HUES64 (cell line): ENCODE results near the gene L3MBTL4.
"Not testable (repeated sequence)": the region's sequence is repeated elsewhere in the genome, so short reads cannot be mapped to it uniquely, and the experiment has no call there.

Experiments used
- H3K27ac ChIP-seq: 2 replicates; pipeline ENCODE4 v1.7.0; 2013; ENCODE audit warnings: low read depth, low read length, inconsistent platforms
- H3K27me3 ChIP-seq: 2 replicates; pipeline ENCODE4 v1.6.1; 2013; ENCODE audit warnings: mild to moderate bottlenecking, low read length; ENCODE audit not compliant: insufficient read depth
- H3K36me3 ChIP-seq: 2 replicates; pipeline ENCODE4 v1.6.1; 2013; ENCODE audit warnings: mild to moderate bottlenecking, low read length; ENCODE audit not compliant: insufficient read depth
- H3K4me1 ChIP-seq: 2 replicates; pipeline ENCODE4 v1.6.1; 2013; ENCODE audit warnings: mild to moderate bottlenecking, low read length, moderate library complexity; ENCODE audit not compliant: insufficient read depth
- H3K4me3 ChIP-seq: 2 replicates; pipeline ENCODE4 v1.5.1; 2013; ENCODE audit warnings: mild to moderate bottlenecking, low read length, moderate library complexity
- H3K9ac ChIP-seq: 2 replicates; pipeline ENCODE4 v1.6.1; 2013; ENCODE audit warnings: mild to moderate bottlenecking, low read depth, low read length
- H3K9me3 ChIP-seq: 2 replicates; pipeline ENCODE4 v1.6.1; 2013; ENCODE audit warnings: low read depth, low read length; ENCODE audit not compliant: insufficient read depth
- WGBS: fragments of 150-250, 120-280 bp; methylation state at CpG from one replicate; pipeline ENCODE4 v1.1.7; 2013; ENCODE audit warnings: missing lambda C conversion rate; 5-methylcytosine and 5-hydroxymethylcytosine counted together

Gene L3MBTL4

DNA sequence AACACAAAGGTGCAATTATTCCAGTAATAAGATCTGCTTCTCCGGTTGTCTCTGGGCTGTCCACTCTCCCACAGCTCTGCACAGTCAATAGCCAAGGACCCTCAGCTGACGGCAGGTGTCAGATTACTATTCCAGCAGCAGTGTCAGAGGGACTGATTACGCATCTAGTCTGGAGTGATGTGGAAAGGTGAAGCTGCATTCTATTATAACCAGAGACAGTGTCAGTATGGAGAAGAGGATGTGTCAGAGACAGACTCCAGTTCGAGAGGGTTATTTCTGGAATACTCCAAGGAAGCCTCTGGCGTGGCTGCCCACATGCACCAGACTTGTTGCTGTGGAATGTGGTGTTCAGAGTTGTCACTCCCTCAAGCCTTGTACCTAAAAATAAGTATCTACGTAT, 355.8 kb downstream of the L3MBTL4 start:
- H3K4me3 ChIP-seq: no peak overlapping the region

DNA sequence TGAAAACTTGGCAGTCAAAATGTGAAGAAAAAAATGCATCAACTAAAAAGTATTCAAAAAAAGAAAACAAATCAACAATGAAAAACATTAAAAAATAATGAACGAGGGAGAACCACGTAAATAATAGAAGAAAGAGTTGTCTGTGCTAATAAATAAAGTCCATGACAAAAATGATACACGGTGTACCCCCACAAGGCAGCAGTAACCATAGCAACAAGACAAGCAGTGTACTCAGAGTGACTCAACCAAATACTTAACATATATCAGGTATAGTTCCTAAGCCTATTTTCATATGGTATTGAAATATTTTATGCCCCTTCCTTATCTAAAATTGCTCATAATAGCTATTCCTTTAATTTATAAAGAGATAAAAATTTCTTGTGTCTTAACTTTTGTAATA, 357.1 kb downstream of the L3MBTL4 start:
- Histone ChIP-seq H3K4me3 (no peak overlapping the region), H3K4me1 (peaks cover 33% of the 10 kb centered on the region), H3K27ac (no peak overlapping the region), H3K9ac (no peak overlapping the region), H3K36me3 (no peaks in the 10 kb centered on the region), H3K27me3 (no peaks in the 10 kb centered on the region), H3K9me3 (no peaks in the 10 kb centered on the region)
- 95% methylated on average over 3 of the region's 3 CpGs for WGBS

More for the DNA sequence above, 355.8 kb downstream of the L3MBTL4 start:
- Histone ChIP-seq H3K36me3 (no peaks in the 10 kb centered on the region), H3K4me1 (peaks cover 33% of the 10 kb centered on the region), H3K27ac (no peak overlapping the region), H3K9me3 (no peaks in the 10 kb centered on the region), H3K9ac (no peak overlapping the region), H3K27me3 (no peaks in the 10 kb centered on the region)
- 75% methylated on average over 5 of the region's 6 CpGs for WGBS

DNA sequence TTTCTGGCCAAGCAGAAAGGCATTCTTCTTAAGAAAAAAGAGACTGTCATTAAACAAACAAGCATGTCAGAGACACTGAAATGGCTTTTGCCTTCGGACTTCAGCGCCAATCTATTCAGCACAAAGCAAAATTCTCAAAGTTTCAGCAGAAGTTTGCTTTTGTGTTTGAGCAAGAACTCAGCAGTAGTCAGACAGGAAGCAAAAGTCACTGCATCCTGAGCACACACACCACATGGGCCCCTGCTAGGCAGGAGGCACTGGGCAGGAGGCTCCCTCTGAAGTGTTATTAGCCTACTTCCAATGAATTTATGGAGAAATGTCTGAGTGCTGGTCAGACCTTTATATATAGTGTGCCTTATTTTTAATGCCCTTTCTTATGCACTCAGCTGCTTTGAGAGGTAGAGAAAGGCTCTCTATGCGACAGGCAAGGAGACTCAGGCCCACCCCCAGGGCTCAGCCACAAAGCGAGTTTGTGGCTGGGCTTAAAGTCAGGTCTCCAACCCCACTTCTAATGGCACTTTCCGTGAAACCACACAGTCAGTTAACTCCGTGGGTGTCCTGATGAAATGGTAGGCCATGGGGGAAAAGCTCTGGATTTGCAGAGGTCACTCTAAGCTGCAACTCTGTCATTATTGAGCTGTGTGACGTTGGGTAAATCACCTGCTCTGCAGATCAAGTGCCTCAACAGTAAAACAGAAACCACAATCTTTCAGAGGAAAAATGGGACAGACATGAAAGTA, 358.4 kb downstream of the L3MBTL4 start:
- Histone ChIP-seq H3K9me3 (no peaks in the 10 kb centered on the region), H3K4me1 (peaks cover 33% of the 10 kb centered on the region), H3K27ac (no peak overlapping the region), H3K9ac (no peak overlapping the region), H3K27me3 (no peaks in the 10 kb centered on the region), H3K4me3 (no peak overlapping the region), H3K36me3 (no peaks in the 10 kb centered on the region)
- WGBS: 72% methylated on average over 7 of the region's 7 CpGs

DNA sequence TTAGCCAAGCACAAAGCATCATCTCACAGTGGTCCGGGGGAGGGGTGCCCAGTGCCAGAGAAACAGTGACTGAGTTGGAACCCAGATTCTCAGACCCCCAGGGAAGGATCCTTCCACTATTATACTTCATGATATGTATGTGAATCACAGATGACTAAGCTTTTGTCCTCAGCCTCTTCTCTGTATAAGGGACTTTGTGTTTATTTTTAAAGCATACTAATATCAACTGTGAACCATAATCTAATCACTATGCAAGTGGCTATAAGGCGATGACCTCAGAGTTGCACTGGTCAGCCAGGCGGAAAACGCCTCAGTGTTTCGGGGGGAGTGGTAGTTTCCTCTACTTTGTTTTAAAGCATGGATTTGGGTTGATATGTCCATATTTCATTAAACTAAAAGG, 359.0 kb downstream of the L3MBTL4 start:
- no peaks in the 10 kb centered on the region for H3K9me3 ChIP-seq
- peaks cover 33% of the 10 kb centered on the region for H3K4me1 ChIP-seq
- H3K27ac ChIP-seq: no peak overlapping the region
- no peaks in the 10 kb centered on the region for H3K27me3 ChIP-seq
- no peak overlapping the region for H3K4me3 ChIP-seq
- no peaks in the 10 kb centered on the region for H3K36me3 ChIP-seq
- WGBS: 94% methylated on average over 5 of the region's 5 CpGs
- H3K9ac ChIP-seq: no peak overlapping the region

DNA sequence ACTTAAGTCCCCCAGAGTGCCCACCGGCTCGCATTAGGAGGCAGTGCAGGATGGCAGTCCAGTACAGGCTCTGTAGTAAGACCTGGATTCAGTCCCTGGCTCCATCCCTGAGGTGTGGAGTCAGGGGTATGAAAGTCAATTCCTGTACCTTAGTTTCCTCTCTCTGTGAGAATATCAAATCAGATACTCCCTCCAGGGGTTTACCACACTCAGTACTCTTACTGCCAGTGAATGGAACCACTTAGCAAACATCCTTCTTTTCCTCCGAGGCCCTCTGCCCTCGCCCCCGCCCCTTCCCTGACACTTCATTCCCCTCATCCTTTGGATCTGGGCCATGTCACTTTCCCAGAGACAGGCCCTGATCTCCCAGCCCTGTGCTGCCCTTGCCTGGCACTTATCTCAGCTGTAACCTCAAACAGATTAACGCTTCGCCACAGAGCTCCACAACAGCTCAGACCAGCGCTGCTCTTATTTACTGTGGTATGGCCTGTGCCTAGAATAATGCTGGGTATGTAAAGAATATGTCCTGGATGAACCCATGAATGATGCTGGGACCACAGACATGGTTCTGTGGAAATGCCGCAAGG, 360.4 kb downstream of the L3MBTL4 start:
- Histone ChIP-seq H3K4me1 (peaks cover 26% of the 10 kb centered on the region), H3K36me3 (no peaks in the 10 kb centered on the region), H3K9me3 (no peaks in the 10 kb centered on the region), H3K27ac (no peak overlapping the region), H3K9ac (no peak overlapping the region), H3K4me3 (no peak overlapping the region), H3K27me3 (no peaks in the 10 kb centered on the region)
- WGBS: 92% methylated on average over 9 of the region's 9 CpGs

DNA sequence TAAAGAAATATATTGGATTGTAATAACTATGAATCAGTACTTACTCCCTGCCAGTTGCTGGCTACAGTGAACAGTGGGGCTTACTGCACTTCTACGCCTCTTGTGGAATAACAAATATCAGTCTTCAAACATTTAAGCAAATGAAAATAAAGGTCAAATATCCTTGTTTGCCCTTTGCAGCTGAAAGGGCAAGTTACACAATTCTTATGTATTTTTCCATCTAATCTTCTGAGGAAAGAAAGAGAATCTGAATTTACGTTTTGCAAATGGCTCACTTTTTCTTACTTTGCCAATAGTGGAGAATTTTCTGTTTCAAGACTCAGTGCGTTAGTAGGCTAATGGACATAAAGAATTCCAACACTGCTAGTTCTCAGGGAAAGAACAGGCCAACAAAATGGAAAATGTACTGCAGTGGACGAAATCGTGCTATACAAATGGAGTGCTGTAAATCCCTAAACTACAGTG, 362.2 kb downstream of the L3MBTL4 start:
- H3K27me3 ChIP-seq: no peaks in the 10 kb centered on the region
- H3K36me3 ChIP-seq: no peaks in the 10 kb centered on the region
- no peak overlapping the region for H3K27ac ChIP-seq
- H3K4me1 ChIP-seq: peaks cover 12% of the 10 kb centered on the region
- 85% methylated on average over 5 of the region's 5 CpGs for WGBS
- H3K4me3 ChIP-seq: no peak overlapping the region
- H3K9ac ChIP-seq: no peak overlapping the region
- H3K9me3 ChIP-seq: no peaks in the 10 kb centered on the region

DNA sequence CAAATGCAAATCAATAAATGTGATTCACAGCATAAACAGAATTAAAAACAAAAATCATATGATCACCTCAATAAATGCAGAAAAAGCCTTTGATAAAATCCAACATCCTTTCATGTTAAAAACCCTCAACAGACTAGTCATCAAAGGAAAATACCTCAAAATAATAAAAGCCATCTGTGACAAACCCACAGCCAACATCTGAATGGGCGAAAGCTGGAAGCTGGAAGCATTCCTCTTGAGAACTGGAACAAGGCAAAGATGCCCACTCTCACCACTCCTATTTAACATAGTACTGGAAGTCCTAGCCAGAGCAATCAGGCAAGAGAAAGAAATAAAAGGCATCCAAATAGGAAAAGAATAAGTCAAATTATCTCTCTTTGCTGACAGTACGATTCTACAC, 367.1 kb downstream of the L3MBTL4 start:
- not testable (repeated sequence) for H3K4me1 ChIP-seq, H3K9ac ChIP-seq, H3K4me3 ChIP-seq, H3K9me3 ChIP-seq, H3K27ac ChIP-seq, H3K27me3 ChIP-seq, H3K36me3 ChIP-seq
- 90% methylated on average over 2 of the region's 2 CpGs for WGBS

DNA sequence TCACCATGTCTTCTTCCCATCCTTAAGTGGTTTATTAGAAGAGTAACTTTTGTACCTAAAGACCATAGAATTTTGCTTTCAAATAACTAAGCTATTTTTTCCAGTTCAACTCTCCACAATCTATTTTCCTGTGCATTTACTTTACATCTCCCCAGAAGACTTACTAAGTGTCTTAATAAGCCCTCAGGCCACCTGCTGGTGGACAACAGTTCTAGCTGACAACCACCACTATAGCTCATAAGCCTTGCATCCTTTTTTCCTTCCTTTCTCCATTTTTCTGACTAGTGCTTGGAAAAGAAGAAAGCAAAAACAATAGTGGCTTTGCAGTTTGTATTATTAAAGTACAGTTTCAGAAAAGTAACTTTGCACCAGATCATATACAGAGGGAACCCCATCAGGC, 369.9 kb downstream of the L3MBTL4 start:
- Histone ChIP-seq H3K27me3 (no peaks in the 10 kb centered on the region), H3K36me3 (no peaks in the 10 kb centered on the region), H3K9me3 (no peaks in the 10 kb centered on the region), H3K27ac (no peak overlapping the region), H3K4me1 (no peaks in the 10 kb centered on the region), H3K4me3 (no peak overlapping the region), H3K9ac (no peak overlapping the region)

DNA sequence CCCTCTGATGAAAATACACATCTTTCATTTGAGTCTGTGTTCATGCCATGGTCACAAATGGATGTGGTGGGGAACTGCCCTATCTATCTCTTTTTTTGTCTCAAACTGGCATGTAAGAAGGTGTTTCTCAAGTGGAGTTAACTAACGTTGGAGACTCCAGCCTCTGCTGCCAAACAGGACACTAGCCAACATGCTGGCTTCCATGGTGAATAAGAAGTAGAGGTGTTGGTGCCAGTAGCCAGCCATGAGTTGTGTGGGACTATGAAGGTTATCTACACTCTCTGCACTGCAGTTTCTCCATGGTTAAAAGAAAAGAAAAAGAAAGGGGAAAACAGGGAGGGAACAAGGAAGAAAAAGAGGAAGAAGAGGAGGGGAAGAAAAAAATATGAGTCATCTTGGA, 370.4 kb downstream of the L3MBTL4 start:
- Histone ChIP-seq H3K9ac (no peak overlapping the region), H3K4me3 (no peak overlapping the region), H3K36me3 (no peaks in the 10 kb centered on the region), H3K4me1 (no peaks in the 10 kb centered on the region), H3K27me3 (no peaks in the 10 kb centered on the region), H3K27ac (no peak overlapping the region), H3K9me3 (no peaks in the 10 kb centered on the region)
- WGBS: 73% methylated on average over 1 of the region's 1 CpG

DNA sequence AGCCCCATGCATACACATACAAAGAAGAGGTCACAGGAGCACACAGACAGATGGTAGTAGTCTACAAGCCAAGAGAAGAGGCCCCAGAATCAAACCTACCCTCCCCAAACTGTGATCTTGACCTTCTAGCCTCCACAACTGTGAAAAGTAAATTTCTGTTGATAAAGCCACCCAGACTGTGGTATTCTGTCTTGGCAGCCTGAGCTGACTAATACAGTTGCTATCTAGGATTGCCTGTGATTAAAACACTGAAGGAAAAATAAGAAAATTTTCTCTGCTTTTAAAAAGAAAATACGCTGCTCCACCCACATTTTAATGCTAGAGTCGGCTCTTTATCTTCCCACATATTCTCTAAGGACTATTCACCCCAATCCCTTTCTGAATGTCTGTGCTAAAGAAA, 375.7 kb downstream of the L3MBTL4 start:
- Histone ChIP-seq H3K9ac (no peak overlapping the region), H3K36me3 (no peaks in the 10 kb centered on the region), H3K4me1 (no peaks in the 10 kb centered on the region), H3K9me3 (no peaks in the 10 kb centered on the region), H3K4me3 (no peak overlapping the region), H3K27me3 (no peaks in the 10 kb centered on the region), H3K27ac (no peak overlapping the region)
- WGBS: 98% methylated on average over 2 of the region's 2 CpGs

DNA sequence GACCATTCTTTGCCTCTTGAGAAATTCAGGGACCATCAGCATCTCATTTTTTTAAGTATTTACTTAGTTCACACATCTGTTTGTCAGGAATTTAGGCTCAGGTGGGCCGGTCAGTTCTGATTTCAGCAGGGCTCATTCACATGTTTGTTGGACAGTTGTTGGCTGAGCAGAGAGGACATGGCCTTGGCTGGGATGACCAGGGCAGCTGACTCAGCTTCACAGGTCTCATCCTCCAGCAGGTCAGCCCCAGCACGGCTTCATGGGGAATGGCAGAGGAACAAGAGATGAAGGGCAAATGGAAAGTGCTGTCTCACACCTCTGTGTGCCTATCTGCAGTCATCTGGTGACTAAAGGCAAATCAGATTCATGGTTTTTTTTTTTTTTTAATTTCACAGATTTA, 383.3 kb downstream of the L3MBTL4 start:
- WGBS: 89% methylated on average over 2 of the region's 2 CpGs
- no peaks in the 10 kb centered on the region for H3K4me1 ChIP-seq

More for the DNA sequence above, 383.3 kb downstream of the L3MBTL4 start:
- Histone ChIP-seq H3K4me3 (no peak overlapping the region), H3K9me3 (no peaks in the 10 kb centered on the region), H3K9ac (no peak overlapping the region), H3K36me3 (no peaks in the 10 kb centered on the region), H3K27ac (no peak overlapping the region), H3K27me3 (no peaks in the 10 kb centered on the region)
